ENCODE measurements around the gene PHKB.

The PHKB gene

DNA sequence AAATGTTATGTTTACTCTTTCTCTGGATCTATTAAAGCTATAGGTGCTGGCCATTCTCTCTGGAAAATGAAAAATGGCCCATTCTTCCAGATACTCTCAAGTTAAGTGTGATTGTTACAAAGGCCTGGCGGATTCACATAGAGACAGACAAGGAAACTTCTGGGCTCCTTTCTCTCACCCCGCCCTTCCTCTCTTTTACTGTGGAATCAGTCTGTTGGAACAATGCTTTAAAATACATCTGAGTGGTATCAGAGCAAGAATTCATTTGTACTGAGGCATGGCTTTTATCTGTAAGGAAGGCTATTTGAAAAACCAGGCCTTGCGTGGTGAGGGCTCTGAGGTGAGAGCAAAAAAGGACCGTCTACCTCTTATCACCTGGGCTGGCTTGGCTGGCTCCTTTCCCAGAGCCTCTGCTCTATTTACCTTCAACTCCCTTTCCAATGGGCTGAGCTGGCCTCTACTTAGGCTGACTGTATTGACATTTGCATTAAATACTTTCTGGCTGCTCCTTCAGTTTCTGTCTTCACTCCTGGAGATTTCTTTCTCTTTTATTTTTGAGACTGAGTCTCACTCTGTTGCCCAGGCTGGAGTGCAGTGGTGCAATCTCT is 274.0 kb downstream of the PHKB start:
- DNase-seq: no peak

DNA sequence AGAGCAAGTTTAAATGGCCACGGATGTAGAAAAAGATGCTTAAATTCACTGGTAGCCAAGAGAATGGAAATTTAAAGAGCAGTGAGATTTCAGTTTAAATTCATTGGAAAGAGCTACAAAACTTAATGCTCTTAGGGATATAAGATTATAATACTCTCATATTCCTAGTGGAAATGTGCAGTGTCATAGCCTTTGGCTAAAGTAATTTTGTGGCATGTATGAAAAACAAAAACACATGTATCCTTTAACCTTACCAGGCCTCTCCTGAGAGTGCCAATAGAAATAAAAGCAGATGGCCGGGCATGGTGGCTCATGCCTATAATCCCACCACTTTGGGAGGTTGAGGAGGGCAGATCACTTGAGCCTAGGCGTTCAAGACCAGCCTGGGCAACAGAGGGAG is 289.2 kb downstream of the PHKB start:
- no peak for DNase-seq

All from NCI-H2171 treated with DMSO at 0.1 percent for 48 hours (cell line).